CD4-positive, alpha-beta T cell treated with Interleukin-1 beta for 1 hour (primary cell): ENCODE results near the gene PHF11.

Experiments
- DNase-seq, 2 donors: peaks; one replicate each; pipeline ENCODE4 v3.0.0-alpha.2; 2020 to 2022

Gene PHF11

DNA sequence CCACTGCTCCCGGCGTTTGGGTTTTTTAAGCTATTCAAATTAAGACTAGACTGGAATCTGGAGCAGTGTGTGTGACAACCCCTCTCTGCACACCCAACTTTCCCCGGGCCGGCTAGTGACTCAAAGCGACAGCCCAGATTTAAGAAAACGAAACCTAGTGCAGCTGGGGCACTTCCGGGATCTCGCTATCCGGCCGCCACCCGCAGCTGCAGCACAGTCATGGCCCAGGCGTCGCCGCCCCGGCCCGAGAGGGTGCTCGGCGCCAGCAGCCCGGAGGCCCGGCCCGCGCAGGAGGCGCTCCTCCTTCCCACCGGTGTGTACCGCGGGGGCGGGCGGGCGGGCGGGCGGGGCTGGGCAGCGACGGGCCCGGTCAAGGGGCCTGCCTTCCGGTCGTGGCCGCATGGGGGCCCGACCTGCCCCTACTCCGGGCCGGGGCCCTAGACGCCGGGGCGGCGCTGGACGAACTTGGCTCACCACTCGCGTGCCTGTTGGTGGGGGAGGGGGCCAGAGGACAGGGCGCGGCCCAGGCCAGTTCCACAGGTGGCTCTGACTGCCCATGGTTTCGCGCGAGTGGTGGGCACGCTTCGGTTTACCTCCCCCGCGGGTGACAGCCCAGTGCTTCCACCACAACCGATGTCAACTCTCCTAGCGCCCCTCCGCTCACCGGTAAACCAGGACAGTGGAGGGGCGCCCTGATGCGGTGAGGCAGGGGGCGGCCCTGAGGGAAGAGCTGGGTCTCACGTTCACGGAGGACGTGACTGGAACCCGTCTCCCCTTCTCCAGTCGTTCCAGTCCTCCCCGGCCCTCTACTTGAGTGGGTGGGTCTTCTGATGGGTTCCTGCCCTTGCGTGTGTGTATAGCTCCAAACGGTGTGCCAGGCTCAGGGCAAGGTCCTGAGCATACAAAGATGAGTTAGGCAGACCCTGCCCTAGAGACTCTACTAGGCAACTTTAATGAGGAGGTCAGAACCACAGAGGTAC is at the start of gene PHF11:
PHF11 (plus strand) TSS at position 171 of the 980 bp plus-strand sequence; CDS start at position 220, 49 bp downstream.
- peak; percentile 87 for DNase-seq

DNA sequence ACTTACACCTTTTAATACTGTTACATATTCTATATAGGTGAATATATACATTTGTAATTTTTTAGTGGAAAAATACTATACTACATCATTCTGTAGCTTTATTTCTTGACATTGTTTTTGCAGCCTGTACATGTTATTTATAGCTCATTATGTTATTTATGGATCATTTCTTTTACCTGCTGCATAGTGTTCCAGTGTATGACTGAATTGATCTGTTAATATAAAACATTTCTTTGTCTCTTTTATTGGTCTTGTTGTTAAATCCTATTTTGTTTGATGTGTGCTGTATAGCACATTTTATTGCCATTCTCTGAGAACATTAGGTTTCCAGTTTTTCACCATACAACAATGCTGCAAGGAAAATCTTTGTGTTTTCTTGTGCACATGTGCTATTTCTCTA is 49.3 kb upstream of the PHF11 start:
- DNase-seq, result no peak

DNA sequence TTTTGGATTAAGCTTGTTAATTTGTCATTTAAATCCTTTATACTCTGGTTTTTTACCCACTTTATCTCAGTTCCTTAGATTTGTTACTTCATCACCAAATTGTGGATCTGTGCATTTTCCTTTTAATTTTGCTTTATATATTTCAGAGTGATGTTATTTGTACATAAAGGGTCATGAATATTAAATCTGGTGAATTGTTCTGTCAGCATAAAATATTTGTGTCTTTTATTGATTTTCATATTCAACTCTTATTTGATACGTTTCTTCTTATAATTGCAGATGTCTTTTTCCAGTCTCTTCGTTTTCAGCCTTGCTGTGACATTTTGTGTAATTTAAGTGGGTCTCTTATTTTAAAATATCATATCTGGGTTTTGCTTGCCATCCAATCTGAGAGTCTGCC is 47.0 kb upstream of the PHF11 start:
- DNase-seq, result no peak

DNA sequence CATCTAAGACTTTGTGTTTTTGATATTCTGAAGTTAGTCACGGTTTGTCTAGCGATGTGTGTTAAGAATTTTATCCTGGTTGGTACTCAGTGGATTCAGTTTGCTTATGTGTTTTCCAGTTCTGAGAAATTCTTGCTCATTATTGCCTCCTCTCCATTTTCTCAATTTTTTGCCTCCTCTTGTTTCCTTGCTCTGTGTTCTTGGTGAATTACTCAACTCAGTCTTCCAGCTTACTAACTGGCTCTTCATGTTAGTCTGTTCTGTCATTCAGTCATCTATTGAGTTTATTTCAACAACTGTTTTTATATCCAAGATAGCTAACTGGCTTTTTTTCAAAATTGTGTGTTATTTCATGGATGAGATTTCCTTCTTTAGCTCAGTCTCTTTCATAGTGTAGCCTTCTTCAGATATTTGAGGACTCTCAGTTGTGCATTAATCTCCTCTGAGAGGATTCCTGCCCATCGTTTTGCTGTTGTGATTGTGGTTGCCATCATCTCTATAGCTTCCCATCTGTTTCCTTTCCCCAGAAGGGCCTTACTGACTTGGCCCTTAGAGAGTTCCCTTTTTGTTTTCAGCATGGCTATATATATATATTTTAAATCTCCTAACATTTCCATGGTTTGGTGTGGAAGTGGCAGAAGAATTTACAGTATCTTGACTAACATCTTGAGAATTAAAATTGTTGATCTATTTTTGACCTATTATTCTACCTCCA is 45.5 kb upstream of the PHF11 start:
- DNase-seq, result no peak

DNA sequence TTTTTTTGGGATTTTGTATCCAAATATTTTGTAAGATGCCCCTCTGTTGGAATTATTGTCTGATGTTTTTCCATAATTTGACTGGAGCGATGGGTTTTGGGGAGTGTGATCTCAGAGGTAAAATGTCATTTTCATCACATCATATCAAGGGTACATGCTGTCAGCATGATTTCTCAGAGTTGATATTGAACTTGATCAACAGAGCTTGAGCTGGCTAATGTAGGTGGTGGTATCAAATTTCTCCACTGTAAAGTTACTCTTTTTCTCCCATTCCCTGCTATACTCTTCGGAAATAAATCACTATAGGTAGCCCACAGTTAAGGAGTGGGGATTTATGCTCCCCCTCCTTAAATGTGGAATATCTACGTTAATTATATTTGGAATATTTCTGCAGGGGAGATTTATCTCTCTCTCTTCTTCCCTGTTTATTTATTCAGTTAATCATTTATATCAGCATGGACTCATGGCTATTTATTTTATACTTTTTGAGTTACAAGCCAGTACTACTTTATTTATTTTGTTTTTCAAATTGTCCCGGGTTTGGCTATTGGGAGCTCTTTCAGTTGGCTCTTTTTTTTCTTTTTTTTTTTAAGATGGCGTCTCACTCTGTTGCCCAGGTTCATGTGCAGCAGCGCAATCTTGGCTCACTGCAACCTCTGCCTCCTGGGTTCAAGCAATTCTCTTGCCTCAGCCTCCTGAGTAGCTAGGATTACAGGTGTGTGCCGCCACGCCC is 42.9 kb upstream of the PHF11 start:
- no peak for DNase-seq

DNA sequence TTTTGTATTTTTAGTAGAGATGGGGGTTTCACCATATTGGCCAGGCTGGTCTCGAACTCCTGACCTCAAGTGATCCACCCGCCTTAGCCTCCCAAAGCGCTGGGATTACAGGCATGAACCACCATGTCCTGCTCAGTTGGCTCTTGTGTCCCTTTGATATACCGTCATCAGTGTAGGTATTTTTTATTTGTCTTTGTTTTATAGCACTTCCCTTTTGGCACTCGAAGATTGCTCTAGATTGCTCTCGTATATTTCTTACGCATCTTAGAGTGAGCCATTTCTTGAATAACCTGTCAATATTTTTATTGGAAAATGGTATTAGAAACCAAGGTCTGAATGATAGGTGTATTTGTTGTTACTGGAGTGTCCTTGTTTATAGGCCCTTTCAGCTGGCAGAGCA is 42.3 kb upstream of the PHF11 start:
- no peak for DNase-seq

DNA sequence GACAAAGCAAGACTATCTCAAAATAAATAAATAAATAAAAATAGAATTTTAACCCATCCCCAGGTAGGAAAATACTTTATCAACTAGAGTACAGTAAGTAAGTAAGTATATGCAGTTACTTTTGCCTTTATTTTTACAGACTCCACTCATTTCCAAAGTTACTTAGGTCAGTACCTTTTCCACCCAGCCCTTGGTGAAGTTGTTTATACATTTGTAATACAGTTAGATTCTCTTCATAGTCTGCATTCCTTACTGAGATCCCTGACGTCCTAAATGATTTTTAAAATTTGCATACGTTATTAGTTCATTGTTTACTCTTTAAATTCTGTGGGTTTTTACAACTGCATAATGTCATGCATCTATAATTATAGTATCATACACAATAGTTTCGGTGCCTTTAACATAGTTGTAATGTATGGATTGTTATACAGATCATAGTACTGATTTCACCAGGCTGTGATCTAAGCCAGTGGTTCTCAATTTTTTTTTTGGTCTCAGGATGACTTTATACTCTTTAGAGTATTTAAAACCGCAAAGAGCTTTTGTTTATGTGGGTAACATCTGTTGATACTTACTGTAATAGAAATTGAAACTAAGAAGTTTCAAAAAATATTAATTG is 41.3 kb upstream of the PHF11 start:
- peak in 1 of 2 donors; percentile 23 for DNase-seq

DNA sequence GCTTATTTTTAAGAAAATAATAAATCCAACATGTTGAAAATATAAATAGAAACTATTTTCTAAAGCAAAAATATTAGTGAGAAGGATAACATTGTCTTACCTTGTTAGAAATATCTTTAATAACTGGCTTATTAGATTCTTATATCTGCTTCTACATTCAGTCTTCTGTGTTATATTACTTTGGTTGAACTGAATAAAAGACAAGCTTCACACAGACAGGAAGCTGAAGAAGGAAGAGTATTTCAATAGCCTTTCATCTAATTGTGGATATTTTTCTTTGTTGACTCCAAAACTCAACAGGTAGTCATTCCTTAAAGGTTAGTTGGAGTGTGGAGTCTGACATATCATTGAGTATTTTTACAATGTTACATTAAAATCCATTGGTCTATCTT is 40.8 kb upstream of the PHF11 start:
- no peak for DNase-seq

DNA sequence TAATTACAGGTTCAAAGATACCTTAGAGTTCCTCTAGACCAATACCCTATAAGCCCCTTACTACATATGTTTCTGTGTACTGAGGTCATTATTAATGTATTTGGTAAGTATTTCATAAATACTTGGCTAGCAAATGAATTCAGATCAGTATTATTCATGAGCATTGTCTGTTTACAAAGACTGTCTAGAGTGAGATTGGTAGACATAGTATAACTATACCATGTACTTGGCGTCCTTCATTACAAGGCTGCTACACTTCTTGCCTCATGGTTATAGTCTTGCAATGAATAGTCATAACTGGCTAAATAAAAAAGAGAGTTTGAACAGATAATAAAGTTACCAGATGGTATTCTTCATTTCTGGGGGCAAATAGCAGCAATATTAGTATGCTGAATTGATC is 39.6 kb upstream of the PHF11 start:
- no peak for DNase-seq

DNA sequence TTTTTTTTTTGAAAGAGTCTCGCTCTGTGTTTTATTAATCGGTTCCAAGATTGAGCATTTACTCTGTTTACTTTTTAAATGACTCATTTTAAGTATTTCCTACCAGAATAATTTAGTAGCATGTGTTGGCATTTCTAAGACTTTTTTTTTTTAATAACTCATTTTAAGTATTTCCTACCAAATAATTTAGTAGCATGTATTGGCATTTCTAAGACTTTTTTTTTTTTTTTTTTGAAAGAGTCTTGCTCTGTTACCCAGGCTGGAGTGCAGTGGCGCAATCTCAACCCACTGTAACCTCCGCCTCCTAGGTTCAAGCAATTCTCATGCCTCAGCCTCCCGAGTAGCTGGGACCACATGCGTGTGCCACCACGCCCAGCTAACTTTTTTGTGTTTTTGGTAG is 38.5 kb upstream of the PHF11 start:
- no peak for DNase-seq

DNA sequence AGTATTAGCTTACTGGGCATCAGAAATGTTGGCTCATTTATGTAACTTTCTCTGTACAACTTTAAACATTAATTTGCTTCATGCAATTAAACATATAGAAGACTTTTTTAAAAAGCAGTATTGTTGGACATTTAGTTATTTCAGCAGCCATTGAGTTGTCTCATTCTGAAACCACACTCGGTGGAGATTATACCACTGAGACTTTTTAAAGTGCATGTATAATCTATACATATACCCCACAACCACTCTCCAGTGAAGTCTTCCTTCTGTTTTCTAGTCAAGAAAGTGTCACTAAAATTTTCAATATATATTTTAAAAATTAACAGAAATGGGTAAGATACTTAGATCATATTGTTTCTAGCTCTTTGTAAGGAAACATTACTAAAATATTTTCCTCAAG is 36.2 kb upstream of the PHF11 start:
- no peak for DNase-seq

DNA sequence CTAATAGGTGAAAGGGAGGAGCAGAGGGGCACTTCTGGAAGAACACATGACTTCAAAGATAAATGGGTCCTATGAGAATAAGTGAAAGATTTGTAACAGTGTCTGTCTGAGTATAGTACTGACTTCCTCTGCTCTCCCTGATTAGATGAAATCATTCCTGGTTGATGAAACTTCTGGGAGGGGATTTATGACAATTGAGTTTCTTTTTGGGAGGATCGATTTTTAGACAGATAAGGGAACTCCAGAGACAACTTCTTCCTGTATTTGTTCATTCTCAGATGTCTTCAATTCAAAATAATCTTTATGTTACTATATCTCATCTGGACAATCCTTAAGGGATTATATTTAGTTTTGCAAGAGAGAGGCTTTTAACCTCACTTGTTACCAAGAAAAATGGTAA is 31.7 kb upstream of the PHF11 start:
- no peak for DNase-seq

DNA sequence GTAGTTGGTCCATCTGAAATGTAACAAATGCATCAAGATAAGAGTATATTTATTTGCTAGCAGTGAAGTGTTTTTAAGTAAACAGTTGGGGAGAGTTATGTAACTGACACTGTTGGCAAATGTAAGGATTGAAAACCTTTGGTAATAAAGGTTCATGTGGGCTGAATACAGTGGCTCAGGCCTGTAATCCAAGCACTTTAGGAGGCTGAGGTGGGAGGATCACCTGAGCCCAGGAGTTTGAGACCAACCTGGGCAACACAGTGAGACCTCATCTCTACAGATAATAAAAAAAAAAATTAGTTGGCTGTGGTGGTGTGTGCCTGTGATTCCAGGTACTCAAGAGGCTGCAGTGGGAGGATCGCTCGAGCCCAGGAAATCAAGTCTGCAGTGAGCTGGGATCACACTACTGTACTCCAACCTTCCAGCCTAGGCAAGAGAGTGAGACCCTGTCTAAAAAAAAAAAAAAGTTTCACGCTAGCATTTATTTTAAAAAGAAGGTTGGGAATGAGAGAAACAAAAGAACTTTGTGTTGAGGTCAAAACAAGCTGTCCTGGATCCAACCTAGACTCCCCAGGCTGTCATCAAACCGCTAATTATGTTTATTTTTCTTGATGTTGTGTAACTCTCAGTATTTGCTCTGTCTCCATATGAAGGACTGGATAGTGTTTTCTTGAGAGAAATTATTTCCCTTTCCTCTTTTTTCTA is 31.0 kb upstream of the PHF11 start:
- DNase-seq, result no peak

DNA sequence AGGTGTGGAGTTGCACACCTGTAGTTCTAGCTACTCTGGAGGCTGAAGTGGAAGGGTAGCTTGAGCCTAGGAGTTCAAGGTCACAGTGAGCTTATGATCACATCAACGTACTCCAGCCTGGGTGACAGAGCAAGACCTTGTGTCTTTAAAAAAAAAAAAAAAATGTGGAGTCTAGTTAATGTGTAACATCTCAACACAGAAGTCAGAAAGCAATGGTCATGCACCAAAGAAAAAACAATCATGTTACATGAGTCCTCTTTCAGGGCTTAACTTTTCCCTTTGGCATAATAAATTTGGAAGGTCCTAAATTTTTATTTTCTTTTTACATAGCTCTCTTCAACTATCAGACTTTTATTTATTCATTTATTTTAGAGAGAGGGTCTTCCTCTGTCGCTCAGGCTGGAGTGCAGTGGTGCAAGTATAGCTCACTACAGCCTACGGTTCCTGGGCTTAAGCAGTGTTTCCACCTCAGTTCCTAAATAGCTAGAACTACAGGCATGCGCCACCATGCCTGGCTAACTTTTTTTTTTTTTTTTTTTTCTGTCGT is 29.4 kb upstream of the PHF11 start:
- no peak for DNase-seq

DNA sequence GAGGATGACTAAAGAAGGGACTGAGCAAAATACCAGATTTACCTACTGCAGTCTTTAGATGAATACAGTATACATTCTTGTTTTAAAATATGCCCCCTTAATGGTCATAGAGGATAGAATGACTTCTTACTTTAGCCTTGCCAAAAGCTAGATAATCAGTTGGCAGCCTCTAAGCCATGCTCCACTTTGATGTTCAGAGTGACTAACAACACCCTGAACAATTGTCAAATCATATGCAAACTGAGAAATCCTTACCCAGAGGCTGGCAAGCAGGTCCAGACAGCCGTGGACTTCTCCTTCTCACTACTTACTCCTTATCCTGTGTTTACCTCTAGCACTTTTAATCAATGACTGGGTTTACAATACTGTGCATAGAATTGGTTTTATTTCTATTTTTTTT is 23.6 kb upstream of the PHF11 start:
- no peak for DNase-seq

DNA sequence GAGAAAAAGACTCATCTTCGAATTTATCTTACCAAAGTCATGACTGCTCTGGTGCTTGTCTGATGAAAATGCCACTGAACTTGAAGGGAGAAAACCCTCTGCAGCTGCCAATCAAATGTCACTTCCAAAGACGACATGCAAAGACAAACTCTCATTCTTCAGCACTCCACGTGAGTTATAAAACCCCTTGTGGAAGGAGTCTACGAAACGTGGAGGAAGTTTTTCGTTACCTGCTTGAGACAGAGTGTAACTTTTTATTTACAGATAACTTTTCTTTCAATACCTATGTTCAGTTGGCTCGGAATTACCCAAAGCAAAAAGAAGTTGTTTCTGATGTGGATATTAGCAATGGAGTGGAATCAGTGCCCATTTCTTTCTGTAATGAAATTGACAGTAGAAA is 19.2 kb upstream of the PHF11 start:
- no peak for DNase-seq

DNA sequence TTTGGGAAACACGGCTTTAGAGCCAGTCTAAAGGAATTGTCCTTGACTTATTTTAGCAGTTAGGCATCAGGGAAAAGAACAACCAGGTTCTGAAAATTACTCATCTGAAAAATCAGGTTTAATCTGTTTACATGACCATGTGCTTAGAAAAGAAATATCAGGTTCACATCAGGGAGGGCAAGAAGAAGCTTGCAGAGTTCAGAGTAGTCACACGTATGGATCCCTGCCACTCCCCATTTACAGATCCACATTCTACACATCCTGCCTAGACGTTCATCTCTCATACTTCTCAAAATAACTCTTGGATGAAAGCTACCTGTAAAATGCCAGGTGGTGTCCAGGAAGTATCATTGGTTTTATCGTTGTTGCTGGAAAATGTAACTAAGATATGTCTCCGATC is 14.0 kb upstream of the PHF11 start:
- DNase-seq, result no peak

DNA sequence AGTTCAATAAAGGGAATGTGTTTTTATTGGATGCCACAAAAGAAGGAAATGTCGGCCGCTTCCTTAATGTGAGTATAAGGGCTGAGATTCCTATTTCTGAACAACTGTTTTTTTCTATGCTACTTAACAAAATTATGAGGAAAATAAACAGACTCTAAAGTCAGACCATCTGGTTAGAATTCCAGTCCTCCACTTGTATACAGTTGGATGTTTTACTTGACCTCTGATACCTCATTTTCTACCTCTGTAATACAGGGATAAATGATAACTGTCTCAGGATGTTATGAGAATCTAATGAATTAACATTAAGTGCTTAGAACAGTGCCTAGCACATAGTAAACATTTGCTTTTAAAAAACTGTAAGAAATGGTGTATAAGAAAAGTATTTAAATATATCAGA is 7.2 kb upstream of the PHF11 start:
- no peak for DNase-seq

DNA sequence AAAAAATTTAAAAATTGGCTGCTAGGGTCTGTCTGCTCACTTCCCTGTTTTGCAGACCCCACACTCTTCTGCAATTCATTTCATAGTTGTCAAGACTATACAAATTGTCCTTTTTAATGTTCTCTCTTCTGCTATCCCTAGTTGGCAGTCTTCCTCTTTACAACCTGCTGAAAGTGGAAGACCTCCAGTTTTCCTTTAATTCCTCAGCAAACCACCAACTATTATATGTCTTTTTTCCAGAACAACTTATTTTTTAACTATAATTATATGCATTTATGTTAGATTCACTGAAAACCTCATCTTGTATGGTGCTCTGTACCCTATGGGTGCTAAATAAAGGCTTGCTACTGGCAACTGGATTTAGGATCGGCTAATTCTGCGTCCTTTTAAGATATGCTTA is 1.1 kb upstream of the PHF11 start:
- DNase-seq, result no peak

DNA sequence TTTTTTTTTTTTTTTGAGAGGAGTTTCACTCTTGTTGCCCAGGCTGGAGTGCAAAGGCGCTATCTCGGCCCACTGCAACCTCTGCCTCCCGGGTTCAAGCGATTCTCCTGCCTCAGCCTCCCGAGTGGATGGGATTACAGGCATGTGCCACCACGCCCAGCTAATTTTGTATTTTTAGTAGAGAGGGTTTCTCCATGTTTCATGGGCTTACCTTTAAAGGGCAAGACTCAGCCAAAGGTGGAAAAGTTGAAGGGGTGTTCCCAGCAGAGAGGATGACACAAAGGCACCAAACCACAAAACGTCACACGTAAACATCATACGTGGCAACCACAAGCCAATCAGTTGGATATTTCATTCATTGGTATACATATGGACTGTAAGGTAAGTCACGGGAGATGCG is 1.1 kb downstream of the PHF11 start:
- DNase-seq, result peak; percentile 55 to 71

DNA sequence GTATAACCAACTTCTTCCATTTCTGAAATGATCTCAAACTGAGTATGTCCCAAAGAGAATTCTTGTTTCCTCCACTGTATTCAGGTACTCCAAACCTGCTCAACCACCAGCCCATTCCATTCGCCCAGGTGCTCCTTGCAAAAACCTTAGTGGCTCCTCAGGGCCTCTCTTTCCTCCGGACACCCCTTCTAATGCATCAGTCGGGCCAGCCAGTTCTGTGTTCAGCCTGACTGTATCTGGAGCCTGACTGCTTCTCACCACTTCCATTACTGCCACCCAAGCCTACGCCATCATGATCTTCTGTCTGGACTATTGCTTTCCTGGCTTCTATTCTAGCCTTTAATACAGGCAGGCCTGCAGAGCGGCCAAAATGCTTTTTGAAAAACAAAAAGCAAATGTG is 1.5 kb downstream of the PHF11 start:
- DNase-seq, result no peak

DNA sequence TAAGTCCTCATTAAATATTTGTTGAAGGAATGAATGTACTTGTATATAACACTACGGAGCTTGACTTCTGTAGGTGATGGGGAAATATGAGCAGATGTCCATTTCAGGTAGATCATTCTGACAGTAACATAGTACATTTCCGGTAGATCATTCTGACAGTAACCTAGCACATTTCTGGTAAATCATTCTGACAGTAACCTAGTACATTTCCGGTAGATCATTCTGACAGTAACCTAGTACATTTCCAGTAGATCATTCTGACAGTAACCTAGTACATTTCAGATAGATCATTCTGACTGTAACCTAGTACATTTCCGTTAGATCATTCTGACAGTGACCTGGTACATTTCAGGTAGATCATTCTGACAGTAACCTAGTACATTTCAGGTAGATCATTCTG is 2.5 kb downstream of the PHF11 start:
- DNase-seq, result no peak
